OCI-M2 (cell line): Measurements from ENCODE around the gene GALNT14.

ENCODE experiments used
- DNase-seq: peaks from one replicate; lab custom pipeline; 2025; ENCODE audit not compliant: unreplicated experiment; lab: John Stamatoyannopoulos, UW

Gene GALNT14

GRCh38 chr2:31136732-31137131 lies 1.5 kb downstream of the GALNT14 start:
- no peak for DNase-seq

- no peak for DNase-seq
Measured at GRCh38 chr2:31136000-31136399, 2.2 kb downstream of the GALNT14 start.

DNA sequence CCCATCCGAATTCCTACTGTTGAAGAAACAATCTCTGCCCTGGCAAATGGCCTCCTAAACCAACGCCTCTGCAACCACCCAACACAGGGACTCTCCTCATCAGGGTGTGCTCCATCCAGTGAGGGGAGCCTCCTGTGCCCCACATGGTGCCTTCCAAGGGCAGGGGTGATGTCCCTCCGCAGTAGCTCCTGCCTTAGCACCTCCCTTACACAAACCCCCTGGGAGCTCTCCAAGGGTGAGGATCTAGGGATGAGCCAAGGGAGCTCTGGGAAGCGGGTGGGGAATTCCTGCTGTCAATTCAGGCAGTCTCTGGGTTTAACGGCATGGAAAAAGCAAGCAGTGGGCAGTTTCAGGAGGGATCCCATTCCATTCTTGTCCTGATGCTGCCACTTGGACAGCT lies 3.8 kb downstream of the GALNT14 start:
- DNase-seq, result no peak

DNA sequence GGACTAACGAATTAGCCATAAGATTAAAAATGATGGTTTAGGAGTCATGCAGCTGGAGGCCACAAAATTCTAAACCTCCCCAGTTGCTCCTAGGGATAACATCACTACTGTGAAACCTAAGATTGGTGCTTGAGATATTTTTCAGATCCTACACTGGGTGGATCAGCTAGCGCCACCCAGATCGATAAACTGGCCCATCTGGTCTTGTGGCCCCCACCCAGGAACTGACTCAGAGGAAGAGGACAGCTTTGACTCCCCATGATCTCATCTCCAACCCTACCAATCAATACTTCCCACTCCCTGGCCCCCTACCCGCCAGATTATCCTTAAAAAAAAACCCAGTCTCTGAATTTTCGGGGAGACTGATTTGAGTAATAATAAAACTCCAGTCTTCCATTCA lies 5.5 kb downstream of the GALNT14 start:
- DNase-seq, result no peak

DNA sequence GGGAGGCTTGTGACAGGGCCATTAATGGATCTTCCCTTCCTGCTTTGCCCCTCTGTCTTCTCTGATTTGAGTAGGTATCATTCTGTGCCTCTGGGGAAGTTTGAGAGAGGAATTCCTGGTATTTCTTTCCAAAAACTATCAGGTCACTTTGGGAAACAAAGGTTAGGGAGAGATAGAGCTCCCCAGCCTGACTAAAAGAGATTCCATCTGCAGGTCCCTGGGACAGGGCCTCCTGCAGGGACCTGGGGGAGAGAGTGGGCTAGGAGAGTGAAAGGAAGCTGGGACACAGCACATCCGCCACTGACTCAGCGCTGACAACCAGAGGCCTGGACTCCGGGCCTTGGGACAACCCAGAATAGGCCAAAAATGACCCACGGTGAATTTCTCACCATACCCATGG lies 6.4 kb downstream of the GALNT14 start:
- no peak for DNase-seq

- DNase-seq, result no peak
Measured at GRCh38 chr2:31129375-31130171, 8.7 kb downstream of the GALNT14 start.

GRCh38 chr2:31127931-31128330 lies 10.3 kb downstream of the GALNT14 start:
- no peak for DNase-seq

GRCh38 chr2:31125918-31126695 lies 12.1 kb downstream of the GALNT14 start:
- DNase-seq, result no peak

DNA sequence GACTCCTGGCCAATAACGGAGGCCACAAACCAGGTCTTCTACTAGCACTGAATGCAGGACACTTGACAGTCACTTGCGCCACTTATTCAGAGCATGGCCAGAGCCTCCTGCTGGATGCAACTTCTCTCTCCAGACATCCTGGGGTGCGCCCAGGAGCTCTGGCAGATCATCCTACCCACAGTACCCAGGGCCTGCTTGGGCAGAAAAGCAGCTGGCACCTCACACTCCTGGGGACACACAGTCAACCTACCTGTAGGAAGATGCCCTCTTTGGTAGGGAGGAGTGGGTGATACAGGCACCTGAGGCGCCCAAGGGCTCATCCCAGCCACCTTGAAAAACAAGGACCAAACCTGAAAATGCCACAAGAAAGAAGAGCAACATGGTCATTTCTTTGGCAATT lies 13.3 kb downstream of the GALNT14 start:
- DNase-seq, result no peak

GRCh38 chr2:31122133-31122532 lies 16.1 kb downstream of the GALNT14 start:
- DNase-seq, result no peak

GRCh38 chr2:31113765-31114164 lies 24.5 kb downstream of the GALNT14 start:
- DNase-seq, result no peak

DNA sequence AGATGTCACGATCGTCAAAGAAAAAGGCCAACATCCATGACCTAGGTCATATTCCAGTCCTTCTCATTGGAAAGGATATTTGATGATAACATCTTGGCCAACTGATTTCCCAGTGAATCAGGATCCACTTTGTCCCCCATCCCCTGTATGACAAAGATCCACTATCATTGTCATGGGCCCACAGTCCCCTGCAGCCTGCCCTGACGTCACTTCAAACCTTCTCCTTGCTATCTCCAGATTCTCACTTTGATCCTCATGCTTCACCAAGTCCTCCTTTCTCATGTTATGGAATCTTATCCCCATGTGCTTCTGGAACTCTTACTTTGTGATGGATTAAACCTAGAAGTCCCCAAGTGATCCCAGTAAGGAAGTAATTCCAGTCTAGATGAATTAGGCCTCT lies 25.7 kb downstream of the GALNT14 start:
- no peak for DNase-seq

DNA sequence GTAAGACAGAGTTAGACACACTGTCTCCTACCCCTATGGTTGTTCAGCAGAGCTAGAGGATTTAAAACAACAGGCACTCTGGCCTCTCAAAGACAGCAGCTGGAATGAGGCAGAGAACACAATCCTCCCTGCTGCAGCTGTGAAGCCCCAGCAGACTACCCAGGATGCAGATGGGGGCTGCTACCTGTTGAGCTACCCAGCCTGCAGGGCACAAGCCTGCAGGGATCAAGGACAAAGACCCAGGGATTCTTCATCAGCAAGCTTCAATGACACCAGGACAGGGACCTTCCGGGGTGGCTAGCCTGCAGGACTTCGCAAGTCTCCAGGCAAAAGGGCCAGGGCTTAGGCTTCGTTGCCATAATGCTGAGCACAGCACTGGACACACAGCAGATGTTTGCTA lies 27.2 kb downstream of the GALNT14 start:
- no peak for DNase-seq

GRCh38 chr2:31110431-31110830 lies 27.8 kb downstream of the GALNT14 start:
- DNase-seq, result no peak

DNA sequence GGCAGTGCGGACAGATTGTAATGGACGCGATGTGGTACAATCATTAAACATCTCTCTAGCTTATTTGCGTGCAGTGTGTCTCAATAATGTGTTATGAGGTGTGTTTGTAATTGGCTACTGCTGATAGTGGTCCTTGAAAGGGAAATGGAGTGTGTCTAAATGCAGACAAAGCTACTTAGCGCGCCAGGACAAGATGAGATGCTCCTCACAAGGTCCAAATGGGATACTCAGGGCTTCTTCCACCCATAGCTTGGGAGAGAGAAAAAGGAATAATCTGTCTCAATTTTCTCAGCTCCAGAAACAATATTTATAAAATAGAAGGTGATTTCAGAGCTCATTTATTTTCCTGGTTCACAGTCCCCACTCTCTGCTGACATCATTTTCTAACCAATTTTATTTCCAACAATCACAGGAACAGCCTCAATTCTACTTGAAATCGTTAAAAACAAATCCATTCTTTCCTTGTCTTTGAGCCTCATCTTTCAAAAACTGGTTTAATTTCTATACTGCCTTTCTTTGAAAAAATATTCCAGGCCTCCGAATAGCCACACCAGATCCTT lies 28.5 kb downstream of the GALNT14 start:
- DNase-seq, result no peak

DNA sequence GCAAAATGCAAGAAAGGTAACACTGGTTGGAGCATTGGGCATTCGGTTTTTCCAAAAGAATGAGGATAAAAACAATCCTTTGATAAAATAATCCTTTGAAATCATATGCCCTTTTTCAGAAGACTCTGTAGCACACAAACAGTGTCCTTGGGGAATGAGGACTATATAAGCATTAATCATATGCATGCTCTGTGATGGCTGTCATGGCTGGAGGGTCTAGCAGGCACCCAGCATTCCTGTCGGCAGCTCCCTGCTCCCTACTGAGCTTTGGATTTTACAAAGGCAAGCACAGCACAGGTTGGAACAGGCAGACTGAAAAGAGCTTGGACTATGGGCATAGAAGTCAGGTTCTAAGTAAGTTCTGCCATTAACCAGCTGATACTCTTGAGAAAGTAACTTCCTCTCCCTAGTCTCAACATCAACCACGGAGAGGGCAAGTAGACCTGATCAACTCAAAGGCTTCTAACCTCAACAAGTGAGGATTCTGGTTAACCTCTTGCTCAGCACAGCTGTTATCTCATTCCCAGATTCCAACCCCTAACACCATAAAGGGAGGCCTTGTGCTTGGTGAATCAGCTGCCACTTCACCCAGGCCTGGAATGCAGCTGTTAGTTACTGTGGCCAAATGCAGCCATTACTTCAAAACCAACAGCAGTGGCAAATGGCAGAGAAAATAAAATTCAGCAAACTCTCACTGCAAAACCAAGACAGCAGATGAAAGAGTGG lies 29.5 kb downstream of the GALNT14 start:
- DNase-seq, result no peak

- DNase-seq, result no peak
Measured at GRCh38 chr2:31107591-31108300, 30.5 kb downstream of the GALNT14 start.

DNA sequence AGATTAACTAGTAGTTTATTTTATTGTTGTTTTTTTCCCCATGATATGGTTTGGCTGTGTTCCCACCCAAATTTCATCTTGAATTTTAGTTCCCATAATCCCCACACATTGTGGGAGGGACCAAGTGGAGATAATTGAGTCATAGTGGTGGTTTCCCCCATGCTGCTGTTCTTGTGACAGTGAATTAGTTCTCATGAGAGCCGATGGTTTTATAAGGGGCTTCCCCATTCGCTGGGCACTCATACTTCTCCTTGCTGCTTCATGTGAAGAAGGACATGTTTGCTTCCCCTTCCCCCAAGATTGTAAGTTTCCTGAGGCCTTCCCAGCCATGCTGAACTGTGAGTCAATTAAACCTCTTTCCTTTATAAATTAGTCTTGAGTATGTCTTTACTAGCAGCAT lies 36.5 kb downstream of the GALNT14 start:
- DNase-seq, result no peak

GRCh38 chr2:31097962-31098613 lies 40.2 kb downstream of the GALNT14 start:
- DNase-seq, result no peak

DNA sequence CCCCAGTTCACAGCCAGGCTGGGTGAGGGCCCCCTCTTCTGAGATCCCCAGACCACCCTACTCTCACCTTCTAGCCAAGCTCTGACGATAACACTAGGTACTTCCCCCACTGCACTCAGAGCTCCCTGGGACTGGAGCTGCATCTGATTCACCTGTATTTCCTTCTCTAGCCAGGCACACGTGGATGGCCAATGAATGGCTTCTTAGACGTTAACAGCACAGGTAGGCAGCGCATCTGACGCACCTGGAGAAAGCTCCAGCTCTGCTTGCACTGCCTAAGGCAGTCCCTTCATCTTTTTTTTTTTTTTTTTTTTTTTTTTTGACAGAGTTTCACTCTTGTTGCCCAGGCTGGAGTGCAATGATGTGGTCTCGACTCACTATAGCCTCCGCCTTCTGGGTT lies 48.1 kb downstream of the GALNT14 start:
- no peak for DNase-seq
